H1 (cell line): ENCODE results near the gene MRPL55. TPM values are rescaled to one million over a fixed set of nuclear protein-coding genes. Genes with fewer than 3 reads are reported as not detected.

Experiments used
- CTCF ChIA-PET: fragments of 300-600 bp; sonication (Branson Sonifier 250); formaldehyde crosslinking; loops from one replicate; lab custom pipeline; 2021; ENCODE audit not compliant: partially characterized antibody; lab: Charles Lee
- POLR2A ChIA-PET: fragments of 300-600 bp; sonication (Branson Sonifier 250); formaldehyde crosslinking; loops from one replicate; lab custom pipeline; 2021; ENCODE audit warnings: inconsistent platforms; ENCODE audit not compliant: partially characterized antibody; lab: Charles Lee
- DNase-seq, 2 experiments: peaks; one replicate each; pipeline versions ENCODE4 v3.0.0 to v3.0.0-alpha.2; 2010 to 2022; ENCODE audit warnings: low spot score in 2 of 2, low read depth in 1 of 2, mixed read lengths in 1 of 2
- FAIRE-seq: peaks from 2 replicates; lab custom pipeline; 2011; peaks lifted over from hg19 to GRCh38; lab: Jason Lieb, UNC
- H2AFZ ChIP-seq: 2 replicates; pipeline ENCODE4 v1.8.1; 2012; ENCODE audit warnings: low read length, inconsistent platforms
- H2AK5ac ChIP-seq: 2 replicates; pipeline ENCODE4 v1.6.1; 2013; ENCODE audit warnings: low read depth, low read length
- H2BK120ac ChIP-seq: replicated peaks from 2 replicates; pipeline ENCODE3; 2013; ENCODE audit warnings: low read depth, low read length, inconsistent platforms
- H2BK12ac ChIP-seq: 2 replicates; pipeline ENCODE4 v1.6.1; 2013; ENCODE audit warnings: low read depth, low read length
- H2BK15ac ChIP-seq: 2 replicates; pipeline ENCODE4 v1.6.1; 2013; ENCODE audit warnings: low read length
- H2BK20ac ChIP-seq: 2 replicates; pipeline ENCODE4 v1.6.1; 2013; ENCODE audit warnings: low read length
- H2BK5ac ChIP-seq: 2 replicates; pipeline ENCODE4 v1.6.1; 2013; ENCODE audit warnings: low read depth, low read length
- H3K14ac ChIP-seq: 2 replicates; pipeline ENCODE4 v1.6.1; 2013; ENCODE audit warnings: inconsistent platforms; ENCODE audit not compliant: insufficient read length
- H3K18ac ChIP-seq: 2 replicates; pipeline ENCODE4 v1.6.1; 2013; ENCODE audit warnings: low read length; ENCODE audit errors: extremely low read depth
- H3K23ac ChIP-seq: 2 replicates; pipeline ENCODE4 v1.6.1; 2013; ENCODE audit warnings: inconsistent platforms; ENCODE audit not compliant: insufficient read length
- H3K23me2 ChIP-seq: 2 replicates; pipeline ENCODE4 v1.6.1; 2013; ENCODE audit warnings: low read depth, low read length
- H3K27ac ChIP-seq: 2 replicates; pipeline ENCODE4 v1.6.1; 2011; ENCODE audit warnings: low read depth, low read length, inconsistent platforms
- H3K27me3 ChIP-seq, 4 experiments: replicated peaks in 1 of 4; 1 replicate in 1 of 4; 2 replicates in 3 of 4; pipeline versions ENCODE4 v1.6.1 to v1.8.1; 2011 to 2013; ENCODE audit warnings: low read length in 3 of 4, mild to moderate bottlenecking in 3 of 4, inconsistent platforms in 2 of 4, mixed read lengths in 2 of 4, moderate library complexity in 1 of 4; ENCODE audit not compliant: control insufficient read depth in 3 of 4, insufficient read depth in 3 of 4; ENCODE audit errors: extremely low read depth in 1 of 4
- H3K36me3 ChIP-seq, 4 experiments: 2 replicates each; pipeline versions ENCODE4 v1.6.1 to v1.8.1; 2011 to 2013; ENCODE audit warnings: mild to moderate bottlenecking in 4 of 4, low read length in 3 of 4, moderate library complexity in 2 of 4, control low read depth in 1 of 4, inconsistent platforms in 1 of 4; ENCODE audit not compliant: insufficient read depth in 4 of 4, control insufficient read depth in 2 of 4
- H3K4ac ChIP-seq: replicated peaks from 2 replicates; pipeline ENCODE3; 2013; ENCODE audit warnings: low read length, low read depth, mixed read lengths, inconsistent platforms; ENCODE audit not compliant: insufficient read length
- H3K4me1 ChIP-seq, 4 experiments: replicated peaks in 1 of 4; 1 replicate in 1 of 4; 2 replicates in 3 of 4; pipeline versions ENCODE4 v1.6.1 to v1.8.1; 2011 to 2013; ENCODE audit warnings: low read length in 3 of 4, inconsistent platforms in 2 of 4, mixed read lengths in 1 of 4; ENCODE audit not compliant: insufficient read depth in 4 of 4, control insufficient read depth in 3 of 4
- H3K4me2 ChIP-seq, 2 experiments: 2 replicates each; pipeline versions ENCODE4 v1.6.1 to v1.8.1; 2011 to 2013; ENCODE audit warnings: low read depth in 2 of 2, low read length in 2 of 2, control low read depth in 1 of 2, inconsistent platforms in 1 of 2, mild to moderate bottlenecking in 1 of 2; ENCODE audit not compliant: insufficient read depth in 1 of 2
- H3K4me3 ChIP-seq, 4 experiments: fragments of 200-600, 300-600 bp in 1 of 4; sonication (generic), shearing (Covaris generic), sonication (Bioruptor Twin) in 1 of 4; 2 replicates each; pipeline versions ENCODE4 v1.5.1 to v1.8.1; 2011 to 2016; ENCODE audit warnings: low read length in 4 of 4, low read depth in 3 of 4, control low read depth in 2 of 4, inconsistent platforms in 2 of 4, mild to moderate bottlenecking in 2 of 4, mixed read lengths in 1 of 4, moderate library complexity in 1 of 4; ENCODE audit not compliant: insufficient read depth in 2 of 4; ENCODE audit errors: extremely low read depth in 1 of 4
- H3K56ac ChIP-seq: replicated peaks from 2 replicates; pipeline ENCODE3; 2013; ENCODE audit warnings: low read depth, mild to moderate bottlenecking, mixed read lengths, low read length, inconsistent platforms; ENCODE audit not compliant: insufficient read length
- H3K79me1 ChIP-seq: 2 replicates; pipeline ENCODE4 v1.6.1; 2013; ENCODE audit warnings: low read depth, low read length, control low read depth
- H3K79me2 ChIP-seq, 2 experiments: 2 replicates each; pipeline versions ENCODE4 v1.6.1 to v1.8.1; 2012 to 2013; ENCODE audit warnings: low read length in 2 of 2, mild to moderate bottlenecking in 2 of 2, inconsistent platforms in 1 of 2; ENCODE audit not compliant: insufficient read depth in 2 of 2, control insufficient read depth in 1 of 2
- H3K9ac ChIP-seq, 4 experiments: replicated peaks in 1 of 4; 1 replicate in 1 of 4; 2 replicates in 3 of 4; pipeline versions ENCODE4 v1.6.1 to v1.8.1; 2011 to 2013; ENCODE audit warnings: low read depth in 3 of 4, low read length in 3 of 4, control low read depth in 2 of 4, mild to moderate bottlenecking in 2 of 4, moderate library complexity in 2 of 4, inconsistent platforms in 1 of 4; ENCODE audit errors: extremely low read depth in 1 of 4
- H3K9me3 ChIP-seq, 2 experiments: 2 replicates each; pipeline versions ENCODE4 v1.6.1 to v1.8.1; 2012 to 2013; ENCODE audit warnings: mild to moderate bottlenecking in 2 of 2, moderate library complexity in 2 of 2, control low read depth in 1 of 2, inconsistent platforms in 1 of 2, low read depth in 1 of 2, low read length in 1 of 2, mixed read lengths in 1 of 2; ENCODE audit not compliant: insufficient read depth in 2 of 2
- H4K20me1 ChIP-seq, 2 experiments: replicated peaks in 1 of 2; 2 replicates each; pipeline versions ENCODE3 to v1.8.1; 2011 to 2013; ENCODE audit warnings: inconsistent platforms in 2 of 2, low read length in 2 of 2, mild to moderate bottlenecking in 1 of 2; ENCODE audit not compliant: insufficient read depth in 2 of 2, control insufficient read depth in 1 of 2
- H4K5ac ChIP-seq: 2 replicates; pipeline ENCODE4 v1.6.1; 2013; ENCODE audit warnings: low read length, low read depth, mixed read lengths, inconsistent platforms; ENCODE audit not compliant: insufficient read length
- H4K8ac ChIP-seq: 2 replicates; pipeline ENCODE4 v1.8.0; 2013; ENCODE audit warnings: mild to moderate bottlenecking, moderate library complexity, low read length, inconsistent platforms; ENCODE audit not compliant: insufficient read depth; ENCODE audit errors: extremely low read depth
- H4K91ac ChIP-seq: replicated peaks from 2 replicates; pipeline ENCODE3; 2013; ENCODE audit warnings: low read length, mixed read lengths, inconsistent platforms; ENCODE audit not compliant: insufficient read length
- CBX5 ChIP-seq: fragments of 300-800, 300-1000 bp; sonication (generic); IDR thresholded peaks from 2 replicates; pipeline ENCODE4 v1.7.1; 2016; ENCODE audit warnings: antibody characterized with exemption, low read length, low read depth
- CBX8 ChIP-seq: fragments of 300-800, 300-1000 bp; sonication (generic); IDR thresholded peaks from 2 replicates; pipeline ENCODE4 v1.7.1; 2016; ENCODE audit warnings: low read depth, low read length, borderline replicate concordance
- CTBP2 ChIP-seq: IDR thresholded peaks from 2 replicates; pipeline ENCODE4 v1.7.0; 2011; ENCODE audit warnings: borderline replicate concordance, mild to moderate bottlenecking, moderate library complexity, mixed read lengths, low read length; ENCODE audit not compliant: insufficient read depth, insufficient read length
- HDAC6 ChIP-seq: IDR thresholded peaks from one replicate; pipeline ENCODE4 v1.7.1; 2012; ENCODE audit warnings: low read depth, mild to moderate bottlenecking, inconsistent platforms, low read length, moderate library complexity
- JUN ChIP-seq: IDR thresholded peaks from 2 replicates; pipeline ENCODE4 v1.6.1; 2011; ENCODE audit warnings: low read depth, mild to moderate bottlenecking, improper control_type of control experiment, low read length
- JUND ChIP-seq: IDR thresholded peaks from 2 replicates; pipeline ENCODE4 v1.6.1; 2011; ENCODE audit warnings: mild to moderate bottlenecking, improper control_type of control experiment, low read length
- KDM1A ChIP-seq: fragments of 200-600, 300-600 bp; sonication (generic); IDR thresholded peaks from 2 replicates; pipeline ENCODE4 v1.7.1; 2016; ENCODE audit warnings: mild to moderate bottlenecking, low read length, borderline replicate concordance
- KDM5A ChIP-seq: fragments of 200-600 bp; IDR thresholded peaks from 2 replicates; pipeline ENCODE4 v1.7.1; 2012; ENCODE audit warnings: mild to moderate bottlenecking, low read length, inconsistent platforms, mixed read lengths
- NANOG ChIP-seq: IDR thresholded peaks from 2 replicates; pipeline ENCODE4 v1.6.1; 2011; ENCODE audit warnings: low read length, low read depth, mild to moderate bottlenecking, inconsistent platforms; ENCODE audit not compliant: insufficient read depth, poor library complexity, severe bottlenecking
- POLR2AphosphoS5 ChIP-seq: IDR thresholded peaks from 2 replicates; pipeline ENCODE4 v1.6.1; 2011; ENCODE audit warnings: low read depth, low read length
- TAF1 ChIP-seq: IDR thresholded peaks from 2 replicates; pipeline ENCODE4 v1.6.1; 2011; ENCODE audit warnings: mild to moderate bottlenecking, low read depth, low read length
- TBP ChIP-seq: IDR thresholded peaks from 2 replicates; pipeline ENCODE4 v1.6.1; 2011; ENCODE audit warnings: low read depth, low read length, improper control_type of control experiment
- ZNF274 ChIP-seq: IDR thresholded peaks from 2 replicates; pipeline ENCODE4 v1.7.0; 2012; ENCODE audit warnings: low read length, borderline replicate concordance; ENCODE audit errors: extremely low read depth
- WGBS, 2 experiments: shearing (Covaris generic) in 1 of 2; methylation state at CpG; one replicate each; pipeline versions ENCODE4 v1.1.6 to v1.1.7; 2013 to 2015; ENCODE audit warnings: low lambda C conversion rate in 2 of 2, mixed read lengths in 2 of 2, inconsistent platforms in 1 of 2, low coverage in 1 of 2, missing lambda C conversion rate in 1 of 2; ENCODE audit not compliant: insufficient replicate concordance in 2 of 2, insufficient coverage in 1 of 2, insufficient read length in 1 of 2; ENCODE audit errors: extremely low coverage in 1 of 2, missing lambda C conversion rate in 1 of 2; 5-methylcytosine and 5-hydroxymethylcytosine counted together
- polyA plus RNA-seq, 7 experiments: library from polyadenylated mRNA; depleted of rRNA in 3 of 7; stranded (reverse) in 5 of 7; unstranded in 2 of 7; fragments of >200 nt in 5 of 7; fragments of 200-250 nt in 2 of 7; gene quantifications; 1 replicate in 5 of 7; 2 replicates in 1 of 7; 4 replicates in 1 of 7; pipeline versions ENCODE4 v1.2.1 to v1.2.3, GENCODE V29; 2011 to 2013; ENCODE audit warnings: missing spikeins in 2 of 7, mixed read lengths in 2 of 7
- total RNA-seq: library from RNA; stranded (reverse); fragmentation: NEBNext Ultra II Directional; extraction: Animal tissue kit (Norgen Biotek cat#: 25700); gene quantifications from 2 replicates; pipeline ENCODE4 v1.2.1, GENCODE V29; 2021

MRPL55 gene
- total and polyA plus RNA-seq, 2 of the 8 experiments (the other 6 are each of a cell fraction or from before 2014, with no cell fraction given), result 59.0 to 244 TPM

DNA sequence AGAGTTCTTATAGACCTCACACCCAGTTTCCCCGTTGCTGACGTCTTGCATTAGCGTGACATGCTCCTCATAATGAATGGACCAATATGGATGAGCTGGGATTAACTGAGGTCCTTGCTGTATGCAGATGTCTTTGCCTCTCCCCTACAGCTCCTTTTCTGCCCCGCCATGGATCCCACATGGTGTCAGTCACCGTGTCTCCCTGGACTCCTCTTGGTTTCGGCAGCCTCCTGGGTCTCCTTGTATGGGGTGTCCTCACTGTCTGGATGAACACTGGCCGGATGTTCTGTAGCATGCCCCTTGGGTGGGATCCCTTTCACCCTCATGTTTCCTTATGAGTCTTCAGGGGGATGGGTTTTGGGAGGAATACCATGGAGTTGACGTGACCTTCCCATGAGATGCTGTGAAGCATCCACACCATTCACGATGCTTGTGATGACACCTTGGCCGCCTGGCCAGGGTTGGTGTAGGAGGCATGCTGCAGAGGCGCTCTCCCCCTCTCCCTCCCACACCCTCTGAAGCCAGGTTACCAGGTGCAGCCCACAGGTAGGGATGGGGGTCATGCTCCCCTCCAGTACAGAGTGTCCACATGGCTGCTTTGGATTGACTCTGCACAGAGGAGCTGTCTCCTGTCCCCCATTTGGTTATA lies 45.0 kb upstream of the MRPL55 start:
- Histone ChIP-seq H3K27ac (no peak overlapping the region), H4K8ac (no peak overlapping the region), H3K79me2 (no peaks in the 10 kb centered on the region), H2BK12ac (no peak overlapping the region), H3K18ac (no peak overlapping the region), H4K20me1 (peaks cover 1 to 4% of the 10 kb centered on the region in 2 experiments), H3K4me3 (no peak overlapping the region), H4K91ac (no peak overlapping the region), H3K56ac (no peak overlapping the region), H3K4me2 (no peak overlapping the region), H2BK120ac (no peak overlapping the region), H3K36me3 (no peaks in the 10 kb centered on the region), H2AK5ac (peak overlapping the region; percentile 90; the same call in 1 of the 2 replicates), H3K4ac (no peak overlapping the region), H3K4me1 (peaks cover 0 to 10% (median 3%) of the 10 kb centered on the region in 4 experiments; a peak in 1 of 7 replicates), H3K23me2 (no peaks in the 10 kb centered on the region; the same call in 1 of the 2 replicates), H4K5ac (no peak overlapping the region), H3K9ac (no peak overlapping the region), H2BK5ac (no peak overlapping the region), H3K23ac (no peak overlapping the region), H2AFZ (no peak overlapping the region), H2BK20ac (no peak overlapping the region), H2BK15ac (no peak overlapping the region), H3K14ac (no peak overlapping the region), H3K27me3 (peaks cover 0 to 5% (median 0%) of the 10 kb centered on the region in 4 experiments; a peak in 4 of 7 replicates), H3K79me1 (peaks cover 2% of the 10 kb centered on the region; the same call in 1 of the 2 replicates), H3K9me3 (no peaks in the 10 kb centered on the region)
- DNase-seq (no peak), FAIRE-seq (no peak)
- 83% methylated on average over 11 of the region's 11 CpGs; no CpG with 5 or more reads in 1 of the 2 experiments for WGBS, 2 experiments
- ChIA-PET POLR2A (interaction anchor here (5.5 kb wide), 1 partner anchor 10 kb away, joined by 44 read pairs; the partner anchor contains the start of gene IBA57), CTCF (interaction anchor here (1.2 to 1.6 kb wide), 4 partner anchors 11 to 14 kb away, joined by 3 to 7 read pairs (median 3); partner anchors contain the start of gene IBA57)
- TF ChIP-seq POLR2AphosphoS5, result no peak
- TF ChIP-seq CBX8, result no peak
- TF ChIP-seq HDAC6, result no peak
- no peak for TF ChIP-seq CBX5
- no peak for TF ChIP-seq NANOG
- no peak for TF ChIP-seq JUN
- no peak for TF ChIP-seq CTBP2
- no peak for TF ChIP-seq TAF1
- TF ChIP-seq ZNF274, result no peak
- no peak for TF ChIP-seq TBP
- no peak for TF ChIP-seq JUND
- no peak for TF ChIP-seq KDM5A
- TF ChIP-seq KDM1A, result no peak
